ENCODE results near the gene MED9. TPM values are rescaled to one million over a fixed set of nuclear protein-coding genes. Genes with fewer than 3 reads are reported as not detected.

Gene MED9
- total and polyA plus RNA-seq, 9 of the 15 experiments (the other 6 are each of a cell fraction or from before 2014, with no cell fraction given): 2.2 to 15.8 (median 12.7) TPM

- BruUV-seq (replicated peaks): no TSS peak
- ChIA-PET POLR2A (no interaction called here), CTCF (ENCODE audit: low intra/inter-chr PET ratio) (no interaction called here)
- FAIRE-seq (no peak), ATAC-seq (no peak), DNase-seq (ENCODE audit: extremely low read depth in 1 of 4, low spot score in 3 of 4) (no peak)
- Histone ChIP-seq H3K27ac (ENCODE audit: extremely low read depth, low read depth, low read length) (no peak overlapping the region), H2AFZ (ENCODE audit: low read depth, low read length) (no peak overlapping the region), H3K36me3 (ENCODE audit: control insufficient read depth, insufficient read depth, low read length) (no peaks in the 10 kb centered on the region), H3K9me1 (ENCODE audit: control insufficient read depth, insufficient read depth, low read length) (no peaks in the 10 kb centered on the region), H3K9ac (ENCODE audit: insufficient read depth in 1 of 2, low read depth in 2 of 2, low read length in 2 of 2) (no peak overlapping the region; a peak in 1 of 4 replicates), H3K27me3 (ENCODE audit: control insufficient read depth in 2 of 2, insufficient read depth in 2 of 2, low read length in 2 of 2) (no peaks in the 10 kb centered on the region), H4K20me1 (replicated peaks; ENCODE audit: control insufficient read depth, insufficient read depth, low read length) (no peaks in the 10 kb centered on the region), H3K9me3 (replicated peaks; ENCODE audit: control insufficient read depth, insufficient read depth, low read depth, low read length) (no peaks in the 10 kb centered on the region), H3K4me2 (ENCODE audit: insufficient read depth, low read length) (no peak overlapping the region), H3K4me3 (no peak overlapping the region), H3K79me2 (ENCODE audit: control insufficient read depth, insufficient read depth, low read length) (no peaks in the 10 kb centered on the region), H3K4me1 (replicated peaks in 1 of 2; ENCODE audit: control insufficient read depth in 2 of 2, insufficient read depth in 2 of 2, low read length in 2 of 2) (peaks cover 0 to 7% of the 10 kb centered on the region in 2 experiments; a peak in 2 of 5 replicates)
- in situ Hi-C loops (cut with MboI) (no loop called here), intact Hi-C loops (cut with micrococcal nuclease) (no loop called here)
- 65% methylated on average over 16 of the region's 22 CpGs for whole genome bisulfite sequencing (ENCODE audit: insufficient coverage, low coverage, missing lambda C conversion rate)
- TF ChIP-seq ZKSCAN8 (CRISPR knock-in tag; IDR thresholded peaks at IDR 0.05) (no peak), ARID3B (CRISPR knock-in tag; IDR thresholded peaks at IDR 0.05; ENCODE audit: borderline replicate concordance) (no peak)
Observed at GRCh38 chr17:17528696-17529652, 52.2 kb downstream of the MED9 start.

Measured in K562 (cell line).